Measurements from ENCODE around the gene F7.
A peak's percentile ranks its signal among the peaks of the same experiment; 100 is the strongest.
"Not testable (repeated sequence)": the region's sequence is repeated elsewhere in the genome, so short reads cannot be mapped to it uniquely, and the experiment has no call there.

The F7 gene

DNA sequence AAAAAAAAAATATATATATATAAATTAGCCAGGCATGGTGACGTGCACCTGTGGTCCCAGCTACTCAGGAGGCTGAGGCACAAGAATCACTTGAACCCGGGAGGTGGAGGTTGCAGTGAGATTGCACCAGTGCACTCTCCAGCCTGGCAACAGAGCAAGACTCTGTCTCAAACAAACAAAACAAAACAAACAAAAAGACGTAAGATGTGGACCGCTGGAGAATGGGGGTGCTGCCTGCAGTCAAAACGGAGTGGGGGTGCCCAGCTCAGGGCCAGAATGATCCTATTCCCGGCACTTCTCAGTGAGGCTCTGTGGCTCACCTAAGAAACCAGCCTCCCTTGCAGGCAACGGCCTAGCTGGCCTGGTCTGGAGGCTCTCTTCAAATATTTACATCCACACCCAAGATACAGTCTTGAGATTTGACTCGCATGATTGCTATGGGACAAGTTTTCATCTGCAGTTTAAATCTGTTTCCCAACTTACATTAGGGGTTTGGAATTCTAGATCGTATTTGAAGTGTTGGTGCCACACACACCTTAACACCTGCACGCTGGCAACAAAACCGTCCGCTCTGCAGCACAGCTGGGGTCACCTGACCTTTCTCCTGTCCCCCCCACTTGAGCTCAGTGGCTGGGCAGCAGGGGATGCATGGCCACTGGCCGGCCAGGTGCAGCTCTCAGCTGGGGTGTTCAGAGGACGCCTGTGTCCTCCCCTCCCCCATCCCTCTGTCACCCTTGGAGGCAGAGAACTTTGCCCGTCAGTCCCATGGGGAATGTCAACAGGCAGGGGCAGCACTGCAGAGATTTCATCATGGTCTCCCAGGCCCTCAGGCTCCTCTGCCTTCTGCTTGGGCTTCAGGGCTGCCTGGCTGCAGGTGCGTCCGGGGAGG, at the start of gene F7:
Gene F7 (plus strand): TSS at position 760 of the 889 bp plus-strand sequence. CDS start 51 bp downstream, at position 811.
- DNase-seq (ENCODE audit: low read depth) = peak; percentile 11
- no peak for TF ChIP-seq CTCF (IDR thresholded peaks at IDR 0.05; ENCODE audit: control insufficient read depth, extremely low read depth, insufficient read depth)
- H3K4me3 ChIP-seq (ENCODE audit: low read depth, low read length) = no peak within 1 kb of the TSS

GRCh38 chr13:113057084-113057483, 48.5 kb upstream of the F7 start:
- H3K4me3 ChIP-seq (ENCODE audit: low read depth, low read length) = no peak overlapping the region

DNA sequence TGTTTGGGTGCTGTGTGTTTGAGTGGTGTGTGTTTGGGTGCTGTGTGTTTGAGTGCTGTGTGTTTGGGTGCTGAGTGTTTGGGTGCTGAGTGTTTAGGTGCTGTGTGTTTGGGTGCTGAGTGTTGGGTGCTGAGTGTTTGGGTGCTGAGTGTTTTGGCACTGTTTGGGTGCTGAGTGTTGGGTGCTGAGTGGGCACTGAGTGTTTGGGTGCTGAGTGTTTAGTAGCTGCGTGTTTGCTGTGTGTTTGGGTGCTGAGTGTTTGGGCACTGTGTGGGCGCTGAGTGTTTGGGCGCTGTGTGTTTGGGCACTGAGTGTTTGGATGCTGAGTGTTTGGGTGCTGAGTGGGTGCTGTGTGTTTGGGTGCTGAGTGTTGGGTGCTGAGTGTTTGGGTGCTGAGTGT, 48.0 kb upstream of the F7 start:
- DNase-seq (ENCODE audit: low read depth); H3K4me3 ChIP-seq (ENCODE audit: low read depth, low read length): not testable (repeated sequence)

More at GRCh38 chr13:113057084-113057483, 48.5 kb upstream of the F7 start:
- TF ChIP-seq CTCF (IDR thresholded peaks at IDR 0.05; ENCODE audit: control insufficient read depth, extremely low read depth, insufficient read depth) = no peak
- no peak for DNase-seq (ENCODE audit: low read depth)

GRCh38 chr13:113058129-113058987, 47.2 kb upstream of the F7 start:
- no peak for TF ChIP-seq CTCF (IDR thresholded peaks at IDR 0.05; ENCODE audit: control insufficient read depth, extremely low read depth, insufficient read depth)
- no peak for DNase-seq (ENCODE audit: low read depth)

GRCh38 chr13:113058988-113059850, 46.4 kb upstream of the F7 start:
- DNase-seq (ENCODE audit: low read depth) = no peak
- TF ChIP-seq CTCF (IDR thresholded peaks at IDR 0.05; ENCODE audit: control insufficient read depth, extremely low read depth, insufficient read depth) = no peak
- H3K4me3 ChIP-seq (ENCODE audit: low read depth, low read length) = no peak overlapping the region

More at GRCh38 chr13:113058129-113058987, 47.2 kb upstream of the F7 start:
- H3K4me3 ChIP-seq (ENCODE audit: low read depth, low read length) = no peak overlapping the region

GRCh38 chr13:113059891-113060290, 45.7 kb upstream of the F7 start:
- TF ChIP-seq CTCF (IDR thresholded peaks at IDR 0.05; ENCODE audit: control insufficient read depth, extremely low read depth, insufficient read depth) = no peak
- no peak overlapping the region for H3K4me3 ChIP-seq (ENCODE audit: low read depth, low read length)
- DNase-seq (ENCODE audit: low read depth) = no peak
